ENCODE measurements around the gene B4GALNT4.
"Not testable (repeated sequence)": the region's sequence is repeated elsewhere in the genome, so short reads cannot be mapped to it uniquely, and the experiment has no call there.

B4GALNT4 gene

DNA sequence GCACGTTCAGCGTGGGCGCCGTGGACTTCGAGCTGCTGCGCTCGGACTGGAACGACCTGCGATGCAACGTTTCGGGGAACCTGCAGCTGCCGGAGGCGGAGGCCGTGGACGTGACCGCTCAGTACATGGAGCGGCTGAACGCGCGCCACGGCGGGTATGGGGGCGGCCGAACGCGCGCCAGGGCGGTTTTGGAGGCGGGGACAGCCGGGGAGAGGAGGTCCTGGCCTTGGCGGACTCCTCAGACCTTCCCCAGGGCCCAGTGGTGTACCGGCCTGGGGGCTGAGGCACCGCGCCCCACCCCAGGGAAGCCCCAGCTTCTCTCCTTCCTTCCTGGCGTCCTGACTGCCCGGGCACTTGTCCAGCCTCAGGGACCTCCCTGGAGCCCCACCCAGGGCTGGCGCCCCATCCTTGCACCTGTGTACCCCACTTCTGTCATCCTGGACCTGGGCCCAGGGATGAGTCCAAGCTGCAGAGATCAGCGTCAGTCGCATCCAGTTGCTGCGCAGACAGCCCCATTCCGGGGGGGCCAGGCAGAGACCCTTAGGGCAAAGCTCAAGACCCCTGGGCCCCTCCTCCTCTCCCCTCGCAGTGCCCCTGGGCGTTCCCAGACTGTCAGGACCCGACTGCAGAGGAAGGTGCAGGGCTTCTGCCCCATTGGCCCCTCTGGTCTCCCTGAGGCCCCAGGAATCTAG is 8.0 kb downstream of the B4GALNT4 start:
- no peak for DNase-seq

DNA sequence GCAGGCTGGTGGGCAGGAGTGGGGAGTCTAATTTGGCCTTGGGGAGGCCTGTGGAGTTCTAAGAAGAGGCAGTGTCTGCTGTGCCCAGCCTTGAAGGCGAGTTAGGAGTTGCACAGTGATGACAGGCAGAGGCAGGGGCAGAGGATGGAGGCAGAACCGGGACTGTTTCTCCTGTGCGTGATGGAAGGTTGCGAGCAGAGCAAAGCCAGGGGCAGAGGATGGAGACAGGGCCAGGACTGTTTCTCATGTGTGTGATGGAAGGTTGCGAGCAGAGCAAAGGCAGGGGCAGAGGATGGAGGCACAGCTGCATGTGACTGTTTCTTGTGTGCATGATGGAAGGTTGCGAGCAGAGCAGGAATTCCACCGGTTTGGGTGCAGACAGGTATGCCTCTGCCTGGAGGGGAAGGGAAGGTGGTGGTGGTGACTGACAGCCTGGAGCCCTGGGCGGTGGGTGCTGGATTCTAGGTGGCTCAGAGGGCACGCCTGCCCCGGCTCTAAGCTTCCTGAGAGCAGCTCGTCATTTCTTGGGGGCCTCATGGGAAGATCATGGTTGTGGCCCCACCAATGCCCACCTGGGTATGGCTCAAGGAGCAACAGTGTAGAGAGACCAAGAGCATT is 8.7 kb downstream of the B4GALNT4 start:
- no peak for DNase-seq

DNA sequence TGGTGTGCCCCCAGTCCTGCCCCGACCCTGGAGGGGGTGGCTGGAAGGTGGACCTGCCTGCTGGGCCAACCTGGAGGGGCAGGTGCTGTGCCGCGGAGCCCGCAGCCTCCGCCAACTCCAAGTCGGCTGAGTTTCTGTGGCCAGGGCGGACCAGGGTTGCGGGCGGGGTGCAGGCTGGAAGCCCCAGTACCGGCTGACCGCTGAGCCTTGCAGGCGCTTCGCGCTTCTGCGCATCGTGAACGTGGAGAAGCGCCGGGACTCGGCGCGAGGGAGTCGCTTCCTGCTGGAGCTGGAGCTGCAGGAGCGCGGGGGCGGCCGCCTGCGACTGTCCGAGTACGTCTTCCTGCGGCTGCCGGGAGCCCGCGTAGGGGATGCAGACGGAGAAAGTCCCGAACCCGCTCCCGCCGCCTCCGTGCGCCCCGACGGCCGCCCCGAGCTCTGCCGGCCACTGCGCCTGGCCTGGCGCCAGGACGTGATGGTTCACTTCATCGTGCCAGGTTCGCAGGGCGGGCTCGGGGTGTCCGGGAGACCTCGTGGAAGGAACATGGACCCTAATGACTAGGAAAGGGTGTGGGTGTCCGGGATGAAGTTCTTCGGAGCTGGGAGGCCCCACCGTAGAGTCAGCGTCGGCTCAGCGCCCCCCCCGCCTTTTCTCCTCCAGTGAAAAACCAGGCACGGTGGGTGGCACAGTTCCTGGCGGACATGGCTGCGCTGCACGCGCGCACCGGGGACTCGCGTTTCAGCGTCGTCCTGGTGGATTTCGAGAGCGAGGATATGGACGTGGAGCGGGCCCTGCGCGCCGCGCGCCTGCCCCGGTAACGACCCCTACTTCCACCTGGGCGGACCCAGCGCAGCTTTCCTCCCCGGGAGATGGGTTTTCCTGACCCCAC is 10.2 kb downstream of the B4GALNT4 start:
- no peak for DNase-seq

- DNase-seq: no peak
Measured at GRCh38 chr11:380095-380480, 10.8 kb downstream of the B4GALNT4 start.

DNA sequence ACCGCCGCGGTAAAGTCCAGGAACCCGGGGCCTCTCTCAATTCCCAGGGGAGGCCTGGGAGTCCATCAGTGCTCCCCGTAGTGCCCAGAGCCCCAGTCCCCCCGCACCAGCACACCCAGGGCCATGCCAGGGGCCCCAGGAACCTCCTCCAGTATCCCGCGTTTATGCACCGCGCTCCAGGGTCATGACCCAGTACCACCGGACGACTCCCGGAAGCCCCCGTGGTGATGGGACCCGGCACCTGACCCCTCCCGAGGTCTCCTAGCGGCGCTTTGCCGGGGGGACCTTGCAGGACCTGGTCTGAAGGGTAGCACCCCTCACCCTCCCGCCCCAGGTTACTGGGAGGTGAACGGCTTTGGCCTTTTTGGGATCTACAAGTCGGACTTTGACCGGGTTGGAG is 11.2 kb downstream of the B4GALNT4 start:
- DNase-seq: no peak

GRCh38 chr11:380996-381395 is 11.7 kb downstream of the B4GALNT4 start:
- DNase-seq: no peak

DNA sequence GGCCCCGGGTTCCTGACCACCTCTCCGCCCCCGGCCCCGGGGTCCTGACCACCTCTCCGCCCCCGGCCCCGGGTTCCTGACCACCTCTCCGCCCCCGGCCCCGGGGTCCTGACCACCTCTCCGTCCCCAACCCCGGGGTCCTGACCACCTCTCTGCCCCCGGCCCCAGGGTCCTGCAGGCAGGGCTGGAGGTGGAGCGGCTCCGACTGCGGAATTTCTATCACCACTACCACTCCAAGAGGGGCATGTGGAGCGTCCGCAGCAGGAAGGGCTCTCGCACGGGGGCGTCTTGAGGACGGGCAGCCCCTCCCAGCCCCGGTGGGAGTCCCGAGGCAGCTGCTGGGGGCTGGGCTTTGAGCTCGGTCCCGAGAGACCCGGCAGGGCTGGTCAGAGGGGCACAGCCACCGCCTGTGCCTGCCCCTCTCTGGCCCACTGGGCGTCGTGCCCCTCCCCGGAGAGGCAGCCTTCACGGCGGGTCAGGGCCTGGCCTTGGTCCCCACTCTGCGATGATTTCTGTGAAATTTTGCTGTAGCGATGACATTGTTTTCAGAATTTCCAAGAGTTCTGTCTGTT is 12.3 kb downstream of the B4GALNT4 start:
- DNase-seq: no peak

DNA sequence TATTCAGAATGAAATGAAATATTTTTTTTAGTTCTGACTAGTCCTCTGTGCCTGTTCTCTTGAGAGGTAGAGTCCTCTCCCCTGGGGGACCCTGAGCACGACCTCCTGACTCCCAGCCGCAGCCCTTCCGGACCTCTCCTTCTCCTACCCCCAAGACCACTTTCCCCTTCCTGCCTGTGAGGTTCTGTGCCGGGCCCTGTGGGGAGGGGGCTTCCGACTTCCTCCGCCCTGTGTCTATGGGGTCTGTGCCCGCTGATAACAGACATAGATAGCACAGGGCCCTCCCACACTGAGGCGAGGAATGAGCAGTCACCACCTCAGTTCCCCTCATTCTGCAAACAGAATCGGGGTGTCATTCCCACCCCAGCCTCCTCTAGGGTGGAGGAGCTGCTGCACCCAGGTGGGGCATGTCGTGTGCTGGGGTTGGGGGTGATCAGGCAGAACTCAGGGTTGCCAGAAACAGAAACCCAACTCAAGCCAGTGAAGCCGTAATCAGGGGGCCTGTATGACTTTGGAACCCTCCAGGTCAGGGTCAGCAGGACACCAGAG is 12.9 kb downstream of the B4GALNT4 start:
- no peak for DNase-seq

- DNase-seq: no peak
Measured at GRCh38 chr11:383431-383830, 14.1 kb downstream of the B4GALNT4 start.

DNA sequence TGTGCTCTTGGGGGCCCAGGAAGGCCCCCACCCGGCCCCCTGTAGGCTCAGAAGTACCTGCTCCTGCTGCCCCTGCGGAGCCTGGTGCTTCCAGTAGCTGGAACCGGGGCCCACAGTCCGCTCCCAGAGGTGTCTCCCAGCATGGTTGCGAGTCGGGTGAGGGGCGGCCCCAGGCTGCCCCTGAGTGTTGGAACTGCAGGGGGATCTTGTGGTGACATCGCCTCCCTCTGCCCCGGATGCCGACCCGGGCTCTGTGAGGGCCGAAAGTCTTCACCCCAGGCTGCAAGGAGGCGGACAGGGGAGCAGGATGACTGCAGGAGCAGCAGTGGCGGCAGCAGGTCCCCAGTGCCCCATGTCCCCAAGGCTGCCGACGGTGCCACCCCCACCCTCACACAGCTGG is 15.2 kb downstream of the B4GALNT4 start:
- no peak for DNase-seq

DNA sequence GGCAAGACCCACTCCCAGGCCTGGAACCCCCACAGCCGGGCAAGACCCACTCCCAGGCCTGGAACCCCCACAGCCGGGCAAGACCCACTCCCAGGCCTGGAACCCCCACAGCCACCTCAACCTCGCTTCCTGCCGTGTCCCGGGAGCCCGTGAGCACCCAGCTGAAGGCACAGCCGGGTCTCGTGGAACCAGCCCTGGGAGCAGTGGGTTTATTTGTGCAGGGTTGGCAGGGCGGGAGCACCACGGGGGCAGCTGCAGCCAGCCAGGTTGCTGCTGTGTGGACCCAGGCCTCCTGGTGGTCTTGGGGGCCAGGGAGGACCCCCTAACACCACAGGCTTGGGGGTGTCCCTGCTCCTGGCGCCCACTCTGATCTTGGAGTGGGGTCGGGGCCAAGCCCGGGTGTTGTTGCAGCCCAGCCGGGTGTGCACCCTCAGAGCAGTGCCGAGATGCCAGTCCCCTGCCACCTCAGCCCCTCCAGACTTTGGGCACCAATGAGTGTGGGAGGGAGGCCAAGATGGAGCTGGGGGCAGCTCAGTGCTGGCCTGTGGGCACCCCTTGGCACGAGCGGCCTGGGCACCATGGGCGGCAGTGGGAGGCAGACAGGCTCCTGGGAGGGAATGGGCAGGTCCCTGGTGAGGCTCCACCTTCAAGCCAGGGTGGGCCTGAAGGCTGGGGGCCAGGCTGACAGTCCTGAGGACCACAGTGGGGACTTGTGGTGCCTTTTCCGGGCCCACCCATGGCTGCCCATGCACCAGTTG is 16.5 kb downstream of the B4GALNT4 start:
- DNase-seq: no peak

- no peak for DNase-seq
Measured at GRCh38 chr11:386483-386882, 17.2 kb downstream of the B4GALNT4 start.

DNA sequence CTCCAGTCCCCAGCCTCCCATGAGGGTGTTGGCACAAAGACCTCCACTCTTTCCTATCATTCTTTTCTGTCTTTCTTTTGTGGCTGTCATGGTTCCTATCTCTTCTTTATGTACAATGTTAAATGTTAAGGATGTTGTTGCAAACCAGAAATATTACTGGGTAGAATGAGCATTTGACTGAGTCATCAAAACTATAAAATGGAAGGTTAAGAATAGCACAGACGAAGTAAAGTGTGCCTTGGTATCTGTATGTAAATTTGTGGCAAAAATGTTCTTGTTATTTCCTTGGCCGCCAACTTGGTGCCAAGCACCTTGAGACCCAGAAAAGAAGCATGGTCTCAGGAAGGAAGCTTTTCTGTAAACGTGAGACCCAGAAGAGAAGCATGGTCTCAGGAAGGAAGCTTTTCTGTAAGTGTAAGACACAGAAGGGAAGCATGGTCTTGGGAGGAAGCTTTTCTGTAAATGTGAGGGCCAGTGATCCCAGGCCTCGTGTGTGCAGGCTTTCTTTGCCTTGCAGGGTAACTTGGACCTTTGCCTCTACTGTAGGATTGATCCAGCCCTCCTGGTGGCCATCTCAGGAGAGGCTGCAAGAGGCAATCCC is 18.0 kb downstream of the B4GALNT4 start:
- no peak for DNase-seq

- DNase-seq: not testable (repeated sequence)
Measured at GRCh38 chr11:389369-389768, 20.1 kb downstream of the B4GALNT4 start.

GRCh38 chr11:390175-390574 is 20.9 kb downstream of the B4GALNT4 start:
- DNase-seq: no peak

DNA sequence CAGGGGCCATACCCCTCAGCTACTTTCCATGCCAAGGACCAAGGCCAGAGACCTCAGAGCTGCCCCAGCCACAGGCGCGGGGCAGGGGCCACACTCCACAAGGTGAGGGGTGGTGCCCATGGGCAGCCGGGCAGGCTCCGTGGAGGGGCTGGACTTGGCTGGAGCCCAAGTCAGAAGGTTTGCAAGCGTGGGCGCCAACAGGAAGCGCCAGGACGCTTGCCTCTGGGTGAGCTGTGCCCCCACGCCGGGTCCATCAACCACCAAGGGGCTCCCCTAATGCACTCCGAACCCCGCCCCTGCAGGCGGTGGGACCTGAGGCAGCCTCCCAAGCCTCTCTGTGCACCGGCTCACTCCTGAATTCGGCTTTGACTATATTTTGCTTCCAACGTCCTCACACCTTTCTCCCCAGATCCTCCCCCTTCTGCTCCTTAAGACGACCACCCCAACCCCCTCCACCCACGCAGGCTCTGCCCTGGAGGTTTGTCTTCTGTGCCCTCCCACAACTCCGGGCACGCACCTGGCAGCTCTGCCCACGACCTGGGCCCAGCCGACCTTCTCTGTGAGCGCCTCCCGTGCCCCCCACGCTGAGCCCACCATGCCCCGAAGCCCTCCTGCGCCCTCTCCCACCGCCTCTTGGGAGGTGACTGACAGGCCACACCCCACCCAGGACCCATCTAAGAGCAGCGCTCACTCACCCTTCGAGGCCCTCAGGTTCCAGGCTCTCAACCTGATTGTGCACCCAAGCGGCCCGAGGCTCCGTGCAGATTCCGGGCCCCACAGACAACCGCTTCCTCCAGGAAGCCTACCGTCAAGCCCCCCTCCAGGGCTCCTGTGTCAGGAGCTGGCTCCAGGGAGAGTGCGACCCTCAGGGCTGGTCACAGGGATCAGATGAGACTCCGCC is 22.1 kb downstream of the B4GALNT4 start:
- no peak for DNase-seq

DNA sequence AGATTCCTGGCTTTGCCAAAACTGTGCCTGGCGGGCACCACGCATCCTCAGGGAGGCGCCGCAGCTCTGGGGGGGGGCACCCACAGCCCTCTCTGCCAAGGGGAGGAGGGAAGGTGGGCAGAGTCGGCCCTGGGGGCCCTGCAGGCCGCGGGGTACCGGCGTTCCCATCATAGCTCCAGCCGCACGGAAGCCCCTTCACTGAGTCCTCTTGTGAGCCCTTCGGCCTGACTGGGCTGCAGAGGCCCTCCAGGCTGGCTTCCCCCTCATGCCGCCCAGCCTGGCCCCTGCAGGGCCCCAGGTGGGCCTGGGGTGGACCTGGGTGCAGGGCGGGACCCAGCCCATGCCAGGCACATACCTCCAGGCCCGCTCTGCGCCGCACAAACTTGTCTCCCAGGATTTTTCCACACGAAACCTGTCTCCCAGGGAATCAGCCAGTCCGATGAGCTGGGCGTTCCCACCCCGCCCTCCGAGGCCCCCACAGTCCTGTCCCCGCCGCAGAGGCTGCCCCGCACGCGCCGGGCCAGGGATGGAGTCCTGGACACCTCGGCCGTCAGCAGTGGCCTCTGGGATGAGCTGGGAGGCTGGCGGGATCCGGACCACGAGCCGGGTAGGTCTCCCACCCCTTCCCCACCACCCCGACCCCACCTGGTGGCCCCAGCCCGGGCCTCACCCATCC is 22.9 kb downstream of the B4GALNT4 start:
- DNase-seq: no peak

GRCh38 chr11:393219-394033 is 24.1 kb downstream of the B4GALNT4 start:
- no peak for DNase-seq
